AG04450 (cell line): ENCODE measurements around the gene RHBDL1. TPM values are rescaled to one million over a fixed set of nuclear protein-coding genes. Genes with fewer than 3 reads are reported as not detected.

Experiments
- CTCF ChIA-PET: fragments of 300-600, 350-600 bp; formaldehyde crosslinking; extraction: SDS; loops from one replicate; lab custom pipeline; 2022; ENCODE audit warnings: antibody characterized with exemption, inconsistent platforms; lab: Charles Lee
- POLR2A ChIA-PET: fragments of 350-600 bp; formaldehyde crosslinking; extraction: SDS; loops from one replicate; lab custom pipeline; 2021; ENCODE audit warnings: antibody characterized with exemption, inconsistent platforms; lab: Yijun Ruan, JAX
- DNase-seq: peaks from one replicate; pipeline ENCODE4 v3.0.0-alpha.2; 2011; ENCODE audit warnings: low read depth, low spot score
- H3K27ac ChIP-seq: one replicate; pipeline ENCODE4 v1.5.1; 2012; ENCODE audit warnings: low read depth, low read length, control low read depth
- H3K27me3 ChIP-seq: one replicate; pipeline ENCODE4 v1.6.0; 2012; ENCODE audit warnings: low read length; ENCODE audit not compliant: control insufficient read depth, insufficient read depth
- H3K4me3 ChIP-seq: 2 replicates; pipeline ENCODE4 v1.5.1; 2011; ENCODE audit warnings: mild to moderate bottlenecking, low read depth, low read length, control low read depth
- H3K9me3 ChIP-seq: 2 replicates; pipeline ENCODE4 v1.5.1; 2012; ENCODE audit warnings: low read length; ENCODE audit not compliant: control insufficient read depth, insufficient read depth
- CTCF ChIP-seq: IDR thresholded peaks from 2 replicates; pipeline ENCODE4 v1.5.1; 2011; ENCODE audit warnings: low read depth, low read length, control low read depth, inconsistent platforms
- polyA plus RNA-seq: library from polyadenylated mRNA; depleted of rRNA; stranded (reverse); fragments of >200 nt; gene quantifications from 2 replicates; pipeline ENCODE4 v1.2.3, GENCODE V29; 2011

Gene RHBDL1
- polyA plus RNA-seq, 1 experiment: 1.5 TPM

GRCh38 chr16:676565-676902 is 1.1 kb downstream of the RHBDL1 start:
- no peak for TF ChIP-seq CTCF
- POLR2A ChIA-PET: interaction anchor here (0.6 kb wide), 1 partner anchor 9 kb away, joined by 3 read pairs; no protein-coding TSS in a partner anchor

DNA sequence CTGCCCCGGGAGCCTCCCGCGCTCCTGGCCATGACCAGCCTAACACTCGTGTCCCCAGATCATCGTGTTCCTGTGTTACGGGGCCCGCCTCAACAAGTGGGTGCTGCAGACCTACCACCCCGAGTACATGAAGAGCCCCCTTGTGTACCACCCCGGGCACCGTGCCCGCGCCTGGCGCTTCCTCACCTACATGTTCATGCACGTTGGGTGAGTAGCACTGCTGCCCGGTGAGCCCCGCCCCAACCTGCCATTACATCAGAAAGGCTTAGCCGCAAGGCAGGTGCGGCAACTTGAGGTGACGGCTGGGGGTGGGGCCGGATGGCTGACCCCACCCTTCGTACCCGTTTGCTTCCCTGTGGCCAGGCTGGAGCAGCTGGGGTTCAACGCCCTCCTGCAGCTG is 1.4 kb downstream of the RHBDL1 start:
- POLR2A ChIA-PET: no interaction called here
- Histone ChIP-seq H3K4me3 (no peak overlapping the region), H3K9me3 (peaks cover 7% of the 10 kb centered on the region; the same call in 1 of the 2 replicates), H3K27me3 (no peaks in the 10 kb centered on the region), H3K27ac (no peak overlapping the region)
- CTCF ChIA-PET: interaction anchor here (1.6 kb wide), 1 partner anchor 9 kb away, joined by 5 read pairs; no protein-coding TSS in a partner anchor
- no peak for TF ChIP-seq CTCF
- no peak for DNase-seq

More at GRCh38 chr16:676565-676902, 1.1 kb downstream of the RHBDL1 start:
- H3K27ac ChIP-seq: no peak overlapping the region
- H3K27me3 ChIP-seq: no peaks in the 10 kb centered on the region
- no peak for DNase-seq
- no peak overlapping the region for H3K4me3 ChIP-seq
- H3K9me3 ChIP-seq: peaks cover 7% of the 10 kb centered on the region; the same call in 1 of the 2 replicates
- CTCF ChIA-PET: interaction anchor here (1.0 to 1.6 kb wide), 2 partner anchors 9 to 16 kb away, joined by 3 to 5 read pairs; no protein-coding TSS in a partner anchor

- H3K9me3 ChIP-seq: peaks cover 7% of the 10 kb centered on the region; the same call in 1 of the 2 replicates
- no peaks in the 10 kb centered on the region for H3K27me3 ChIP-seq
- no peak overlapping the region for H3K4me3 ChIP-seq
- no peak for TF ChIP-seq CTCF
- ChIA-PET POLR2A (no interaction called here), CTCF (no interaction called here)
- H3K27ac ChIP-seq: no peak overlapping the region
- DNase-seq: no peak
Observed at GRCh38 chr16:677316-678190, 2.1 kb downstream of the RHBDL1 start.

- Histone ChIP-seq H3K9me3 (peaks cover 7% of the 10 kb centered on the region; the same call in 1 of the 2 replicates), H3K27ac (no peak overlapping the region), H3K27me3 (no peaks in the 10 kb centered on the region), H3K4me3 (no peak overlapping the region)
- POLR2A ChIA-PET: interaction anchor here (0.9 kb wide), 1 partner anchor 10 kb away, joined by 4 read pairs; no protein-coding TSS in a partner anchor
- no peak for TF ChIP-seq CTCF
- DNase-seq: no peak
- CTCF ChIA-PET: no interaction called here
Observed at GRCh38 chr16:678209-678857, 2.9 kb downstream of the RHBDL1 start.
